Measurements from ENCODE around the gene NTM. TPM values are rescaled to one million over a fixed set of nuclear protein-coding genes. Genes with fewer than 3 reads are reported as not detected.

NTM gene
- polyA plus RNA-seq, 1 experiment: 33.6 TPM

DNA sequence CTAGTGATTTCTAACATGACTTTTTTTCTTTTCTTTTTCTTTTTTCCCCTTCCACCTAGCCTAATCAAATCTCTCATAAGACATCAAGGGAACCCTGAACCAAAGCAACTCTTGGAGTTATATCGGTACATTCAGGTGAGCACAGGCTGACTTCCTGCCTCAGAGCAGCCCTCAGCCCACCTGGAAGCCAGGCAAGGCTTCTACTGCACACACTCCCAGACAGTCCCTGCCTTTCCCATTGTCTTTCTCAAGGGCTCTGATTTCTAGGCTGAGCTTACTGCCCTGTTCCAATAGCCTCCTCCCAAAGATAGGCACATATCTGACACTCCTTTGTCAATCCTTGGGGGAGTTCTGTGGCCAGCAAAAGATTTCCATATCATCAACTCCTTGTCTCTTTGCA, 629.5 kb downstream of the NTM start:
- DNase-seq (ENCODE audit: low read depth): no peak
- TF ChIP-seq, protein P1, sequence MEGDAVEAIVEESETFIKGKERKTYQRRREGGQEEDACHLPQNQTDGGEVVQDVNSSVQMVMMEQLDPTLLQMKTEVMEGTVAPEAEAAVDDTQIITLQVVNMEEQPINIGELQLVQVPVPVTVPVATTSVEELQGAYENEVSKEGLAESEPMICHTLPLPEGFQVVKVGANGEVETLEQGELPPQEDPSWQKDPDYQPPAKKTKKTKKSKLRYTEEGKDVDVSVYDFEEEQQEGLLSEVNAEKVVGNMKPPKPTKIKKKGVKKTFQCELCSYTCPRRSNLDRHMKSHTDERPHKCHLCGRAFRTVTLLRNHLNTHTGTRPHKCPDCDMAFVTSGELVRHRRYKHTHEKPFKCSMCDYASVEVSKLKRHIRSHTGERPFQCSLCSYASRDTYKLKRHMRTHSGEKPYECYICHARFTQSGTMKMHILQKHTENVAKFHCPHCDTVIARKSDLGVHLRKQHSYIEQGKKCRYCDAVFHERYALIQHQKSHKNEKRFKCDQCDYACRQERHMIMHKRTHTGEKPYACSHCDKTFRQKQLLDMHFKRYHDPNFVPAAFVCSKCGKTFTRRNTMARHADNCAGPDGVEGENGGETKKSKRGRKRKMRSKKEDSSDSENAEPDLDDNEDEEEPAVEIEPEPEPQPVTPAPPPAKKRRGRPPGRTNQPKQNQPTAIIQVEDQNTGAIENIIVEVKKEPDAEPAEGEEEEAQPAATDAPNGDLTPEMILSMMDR (IDR thresholded peaks at IDR 0.05; ENCODE audit: insufficient read depth, low read depth, low read length): no peak
- Histone ChIP-seq H3K27me3 (ENCODE audit: control insufficient read depth, insufficient read depth, low read length) (no peaks in the 10 kb centered on the region), H3K4me3 (ENCODE audit: low read depth, low read length) (no peak overlapping the region), H3K36me3 (ENCODE audit: control insufficient read depth, insufficient read depth, low read length) (no peaks in the 10 kb centered on the region)
- POLR2A ChIA-PET: no interaction called here
- CTCF ChIA-PET: no interaction called here

DNA sequence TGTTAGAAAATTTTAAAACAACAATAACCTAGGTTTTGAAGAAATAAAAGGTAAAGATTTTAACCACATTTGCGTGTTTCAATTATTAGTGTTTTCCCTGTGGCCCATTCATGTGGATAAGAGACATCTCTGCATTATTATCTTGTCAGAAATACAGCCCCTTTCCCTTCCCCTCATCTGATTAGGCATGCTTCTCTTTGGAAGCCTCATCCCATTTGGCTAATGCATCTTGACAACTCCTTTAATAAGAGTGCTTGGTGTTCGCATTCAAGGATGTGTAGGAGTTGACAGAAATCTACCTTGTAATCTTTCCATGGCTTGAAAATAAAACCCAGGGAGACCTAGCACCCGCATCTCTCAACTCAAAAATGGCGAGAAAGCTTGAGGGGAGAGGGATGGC, 635.5 kb downstream of the NTM start:
- Histone ChIP-seq H3K4me3 (ENCODE audit: low read depth, low read length) (no peak overlapping the region), H3K36me3 (ENCODE audit: control insufficient read depth, insufficient read depth, low read length) (no peaks in the 10 kb centered on the region), H3K27me3 (ENCODE audit: control insufficient read depth, insufficient read depth, low read length) (no peaks in the 10 kb centered on the region)
- CTCF ChIA-PET: interaction anchor here (0.7 kb wide), 1 partner anchor 818 kb away, joined by 3 read pairs; no protein-coding TSS in a partner anchor
- POLR2A ChIA-PET: no interaction called here
- TF ChIP-seq, protein P1 (IDR thresholded peaks at IDR 0.05; ENCODE audit: insufficient read depth, low read depth, low read length): no peak
- DNase-seq (ENCODE audit: low read depth): no peak

DNA sequence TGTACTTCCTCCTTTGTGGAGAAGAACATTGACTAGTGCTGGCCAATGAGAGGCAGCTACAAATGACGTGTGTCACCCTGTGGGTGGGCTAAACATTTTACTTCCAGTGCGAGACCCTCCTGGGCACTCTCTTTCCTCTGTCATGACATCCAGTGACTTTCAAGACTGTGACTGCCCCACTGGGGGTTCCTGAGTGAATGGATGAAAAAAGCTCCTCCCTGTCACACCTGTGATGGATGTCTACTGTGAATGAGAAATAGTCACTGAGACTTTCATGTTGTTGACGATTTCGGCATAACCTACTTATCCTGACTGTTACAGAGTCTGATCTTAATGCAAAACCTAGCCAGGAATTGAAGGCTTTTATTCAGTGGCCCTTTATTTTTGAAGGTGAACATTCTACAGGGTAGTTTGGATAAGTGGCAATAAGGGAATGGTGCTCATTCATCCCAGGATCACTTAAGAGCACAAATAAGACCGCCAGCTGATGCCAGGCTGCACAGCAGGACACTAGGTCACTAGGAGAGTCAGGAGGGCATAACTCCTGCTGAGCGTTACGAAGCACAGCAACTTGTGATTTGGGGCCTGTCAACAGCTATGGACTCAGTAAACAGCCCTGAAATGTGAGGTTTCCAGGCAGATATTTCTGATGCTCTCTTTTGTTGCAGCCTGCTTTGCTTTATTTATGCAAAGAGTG, 636.6 kb downstream of the NTM start:
- no peak for DNase-seq (ENCODE audit: low read depth)
- ChIA-PET POLR2A (no interaction called here), CTCF (no interaction called here)
- H3K27me3 ChIP-seq (ENCODE audit: control insufficient read depth, insufficient read depth, low read length): no peaks in the 10 kb centered on the region
- no peaks in the 10 kb centered on the region for H3K36me3 ChIP-seq (ENCODE audit: control insufficient read depth, insufficient read depth, low read length)
- TF ChIP-seq, protein P1 (IDR thresholded peaks at IDR 0.05; ENCODE audit: insufficient read depth, low read depth, low read length): no peak
- no peak overlapping the region for H3K4me3 ChIP-seq (ENCODE audit: low read depth, low read length)

DNA sequence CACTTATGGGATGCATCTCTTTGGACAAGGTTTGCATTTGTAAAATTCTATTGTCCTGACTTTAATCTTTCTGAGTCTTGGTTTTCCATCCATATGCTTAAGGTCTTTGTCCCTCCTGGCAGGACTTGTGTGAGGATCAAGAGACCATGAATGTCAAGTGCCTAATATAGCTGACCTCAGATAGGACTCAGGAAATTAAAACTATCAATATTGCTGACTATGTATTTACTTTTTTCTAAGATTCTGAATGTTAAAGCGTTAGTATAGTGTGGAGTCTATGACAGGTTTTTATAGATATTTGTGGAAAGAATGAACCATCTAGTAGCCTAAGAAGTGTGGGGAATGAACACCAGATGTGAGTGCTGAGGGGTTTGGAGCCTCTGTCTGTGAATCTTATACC, 637.8 kb downstream of the NTM start:
- H3K27me3 ChIP-seq (ENCODE audit: control insufficient read depth, insufficient read depth, low read length): no peaks in the 10 kb centered on the region
- ChIA-PET CTCF (no interaction called here), POLR2A (no interaction called here)
- no peak for DNase-seq (ENCODE audit: low read depth)
- H3K4me3 ChIP-seq (ENCODE audit: low read depth, low read length): no peak overlapping the region
- TF ChIP-seq, protein P1 (IDR thresholded peaks at IDR 0.05; ENCODE audit: insufficient read depth, low read depth, low read length): no peak
- H3K36me3 ChIP-seq (ENCODE audit: control insufficient read depth, insufficient read depth, low read length): no peaks in the 10 kb centered on the region

DNA sequence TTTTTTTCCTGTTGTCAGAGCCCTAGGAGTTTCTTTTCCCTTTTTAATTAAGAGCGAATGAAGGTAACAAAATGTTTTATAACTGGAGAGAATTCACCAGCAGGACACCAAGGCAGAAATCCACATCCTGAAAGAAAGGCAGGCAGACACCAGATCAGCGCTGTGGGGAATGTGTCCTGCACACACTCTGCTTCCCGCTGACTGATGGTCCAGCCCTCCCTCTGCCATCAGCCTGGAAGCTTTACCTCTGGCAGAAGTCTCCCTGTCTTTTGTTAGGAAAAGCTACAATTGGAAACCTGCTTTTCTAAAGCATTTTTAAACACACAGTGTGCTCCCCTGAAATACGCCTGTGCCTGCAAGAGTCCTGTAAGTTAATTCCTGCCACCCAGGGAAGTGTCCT, 638.5 kb downstream of the NTM start:
- Histone ChIP-seq H3K27me3 (ENCODE audit: control insufficient read depth, insufficient read depth, low read length) (no peaks in the 10 kb centered on the region), H3K36me3 (ENCODE audit: control insufficient read depth, insufficient read depth, low read length) (no peaks in the 10 kb centered on the region), H3K4me3 (ENCODE audit: low read depth, low read length) (no peak overlapping the region)
- TF ChIP-seq, protein P1 (IDR thresholded peaks at IDR 0.05; ENCODE audit: insufficient read depth, low read depth, low read length): no peak
- no peak for DNase-seq (ENCODE audit: low read depth)
- ChIA-PET POLR2A (no interaction called here), CTCF (no interaction called here)

All from BJ (cell line).